ENCODE data around the gene WASF2.
"Not testable (repeated sequence)": the region's sequence is repeated elsewhere in the genome, so short reads cannot be mapped to it uniquely, and the experiment has no call there.

The WASF2 gene

GRCh38 chr1:27489973-27490741 lies at the start of gene WASF2:
Gene WASF2, minus strand, starts transcription at chr1:27490167. Its CDS starts 61,277 bp downstream, at chr1:27428890.
- H3K4me3 Mint-ChIP-seq, result peak within 1 kb of the TSS; percentile 91
- H3K9me3 Mint-ChIP-seq, result no peaks in the 10 kb centered on the region
- peak; percentile 92 to 97 for DNase-seq (ENCODE audit: low spot score in 2 of 2)
- H3K27ac Mint-ChIP-seq, result peak within 1 kb of the TSS; percentile 98
- ATAC-seq (ENCODE audit: low read depth), result peak; percentile 85
- no peaks in the 10 kb centered on the region for H3K27me3 Mint-ChIP-seq
- H3K4me1 Mint-ChIP-seq, result peaks cover 33% of the 10 kb centered on the region
- H3K36me3 Mint-ChIP-seq, result no peaks in the 10 kb centered on the region

GRCh38 chr1:27538793-27539192 lies 48.8 kb upstream of the WASF2 start:
- no peak overlapping the region for H3K4me3 Mint-ChIP-seq
- no peak overlapping the region for H3K27ac Mint-ChIP-seq
- peaks cover 10% of the 10 kb centered on the region for H3K4me1 Mint-ChIP-seq
- H3K9me3 Mint-ChIP-seq, result no peaks in the 10 kb centered on the region
- no peaks in the 10 kb centered on the region for H3K27me3 Mint-ChIP-seq
- H3K36me3 Mint-ChIP-seq, result peaks cover 5% of the 10 kb centered on the region
- DNase-seq (ENCODE audit: low spot score in 2 of 2) (no peak), ATAC-seq (ENCODE audit: low read depth) (no peak)

GRCh38 chr1:27538305-27538676 lies 48.3 kb upstream of the WASF2 start:
- DNase-seq (ENCODE audit: low spot score in 2 of 2); ATAC-seq (ENCODE audit: low read depth); H3K36me3 Mint-ChIP-seq; H3K4me3 Mint-ChIP-seq; H3K27ac Mint-ChIP-seq; H3K27me3 Mint-ChIP-seq; H3K9me3 Mint-ChIP-seq: not testable (repeated sequence)
- H3K4me1 Mint-ChIP-seq, result peaks cover 10% of the 10 kb centered on the region

- no peak for DNase-seq (ENCODE audit: low spot score in 2 of 2)
- Mint-ChIP-seq H3K27ac (no peak overlapping the region), H3K27me3 (no peaks in the 10 kb centered on the region), H3K4me1 (peaks cover 11% of the 10 kb centered on the region), H3K36me3 (peaks cover 8% of the 10 kb centered on the region), H3K9me3 (no peaks in the 10 kb centered on the region), H3K4me3 (no peak overlapping the region)
- ATAC-seq (ENCODE audit: low read depth), result no peak
Observed at GRCh38 chr1:27536767-27537166, 46.8 kb upstream of the WASF2 start.

- no peaks in the 10 kb centered on the region for H3K9me3 Mint-ChIP-seq
- H3K27me3 Mint-ChIP-seq, result no peaks in the 10 kb centered on the region
- peaks cover 8% of the 10 kb centered on the region for H3K36me3 Mint-ChIP-seq
- peaks cover 11% of the 10 kb centered on the region for H3K4me1 Mint-ChIP-seq
- DNase-seq (ENCODE audit: low spot score in 2 of 2) (no peak), ATAC-seq (ENCODE audit: low read depth) (no peak)
- no peak overlapping the region for H3K27ac Mint-ChIP-seq
- no peak overlapping the region for H3K4me3 Mint-ChIP-seq
Observed at GRCh38 chr1:27536010-27536757, 46.2 kb upstream of the WASF2 start.

GRCh38 chr1:27535386-27535785 lies 45.4 kb upstream of the WASF2 start:
- Mint-ChIP-seq H3K9me3 (no peaks in the 10 kb centered on the region), H3K27me3 (no peaks in the 10 kb centered on the region), H3K4me1 (peaks cover 8% of the 10 kb centered on the region), H3K27ac (peak overlapping the region; percentile 46), H3K36me3 (peaks cover 6% of the 10 kb centered on the region), H3K4me3 (no peak overlapping the region)
- no peak for ATAC-seq (ENCODE audit: low read depth)
- DNase-seq (ENCODE audit: low spot score in 2 of 2), result no peak

GRCh38 chr1:27531959-27532685 lies 42.2 kb upstream of the WASF2 start:
- no peaks in the 10 kb centered on the region for H3K27me3 Mint-ChIP-seq
- ATAC-seq (ENCODE audit: low read depth) (no peak), DNase-seq (ENCODE audit: low spot score in 2 of 2) (no peak)
- peaks cover 5% of the 10 kb centered on the region for H3K36me3 Mint-ChIP-seq
- no peak overlapping the region for H3K4me3 Mint-ChIP-seq
- peaks cover 21% of the 10 kb centered on the region for H3K4me1 Mint-ChIP-seq
- no peaks in the 10 kb centered on the region for H3K9me3 Mint-ChIP-seq
- H3K27ac Mint-ChIP-seq, result peak overlapping the region; percentile 36

- no peaks in the 10 kb centered on the region for H3K9me3 Mint-ChIP-seq
- H3K4me3 Mint-ChIP-seq, result no peak overlapping the region
- ATAC-seq (ENCODE audit: low read depth) (no peak), DNase-seq (ENCODE audit: low spot score in 2 of 2) (no peak)
- peaks cover 5% of the 10 kb centered on the region for H3K36me3 Mint-ChIP-seq
- H3K4me1 Mint-ChIP-seq, result peaks cover 38% of the 10 kb centered on the region
- no peaks in the 10 kb centered on the region for H3K27me3 Mint-ChIP-seq
- H3K27ac Mint-ChIP-seq, result peak overlapping the region; percentile 94
Observed at GRCh38 chr1:27530192-27530591, 40.2 kb upstream of the WASF2 start.

- peak overlapping the region; percentile 68 for H3K4me3 Mint-ChIP-seq
- DNase-seq (ENCODE audit: low spot score in 2 of 2) (no peak), ATAC-seq (ENCODE audit: low read depth) (no peak)
- peak overlapping the region; percentile 94 for H3K27ac Mint-ChIP-seq
- H3K27me3 Mint-ChIP-seq, result no peaks in the 10 kb centered on the region
- H3K36me3 Mint-ChIP-seq, result peaks cover 5% of the 10 kb centered on the region
- H3K9me3 Mint-ChIP-seq, result no peaks in the 10 kb centered on the region
- peaks cover 41% of the 10 kb centered on the region for H3K4me1 Mint-ChIP-seq
Observed at GRCh38 chr1:27529704-27530018, 39.7 kb upstream of the WASF2 start.

GRCh38 chr1:27528818-27529703 lies 39.1 kb upstream of the WASF2 start:
- Mint-ChIP-seq H3K27ac (peak overlapping the region; percentile 94), H3K27me3 (no peaks in the 10 kb centered on the region), H3K4me3 (peak overlapping the region; percentile 85), H3K9me3 (no peaks in the 10 kb centered on the region), H3K4me1 (peaks cover 46% of the 10 kb centered on the region), H3K36me3 (peaks cover 5% of the 10 kb centered on the region)
- ATAC-seq (ENCODE audit: low read depth), result no peak
- DNase-seq (ENCODE audit: low spot score in 2 of 2), result no peak

GRCh38 chr1:27527890-27528817 lies 38.2 kb upstream of the WASF2 start:
- peak overlapping the region; percentile 96 for H3K27ac Mint-ChIP-seq
- DNase-seq (ENCODE audit: low spot score in 2 of 2) (peak; percentile 76 to 80), ATAC-seq (ENCODE audit: low read depth) (peak; percentile 72)
- H3K9me3 Mint-ChIP-seq, result no peaks in the 10 kb centered on the region
- H3K4me3 Mint-ChIP-seq, result peak overlapping the region; percentile 85
- H3K4me1 Mint-ChIP-seq, result peaks cover 50% of the 10 kb centered on the region
- no peaks in the 10 kb centered on the region for H3K27me3 Mint-ChIP-seq
- no peaks in the 10 kb centered on the region for H3K36me3 Mint-ChIP-seq

- Mint-ChIP-seq H3K4me1 (peaks cover 50% of the 10 kb centered on the region), H3K27me3 (no peaks in the 10 kb centered on the region), H3K36me3 (no peaks in the 10 kb centered on the region), H3K9me3 (no peaks in the 10 kb centered on the region), H3K4me3 (peak overlapping the region; percentile 49), H3K27ac (peak overlapping the region; percentile 96)
- DNase-seq (ENCODE audit: low spot score in 2 of 2) (peak in 1 of 2 donors; percentile 61), ATAC-seq (ENCODE audit: low read depth) (peak; percentile 46)
Observed at GRCh38 chr1:27527223-27527889, 37.4 kb upstream of the WASF2 start.

Measured in memory B cell (primary cell).